ENCODE results near the gene CWH43.
"Not testable (repeated sequence)": the region's sequence is repeated elsewhere in the genome, so short reads cannot be mapped to it uniquely, and the experiment has no call there.

The CWH43 gene

DNA sequence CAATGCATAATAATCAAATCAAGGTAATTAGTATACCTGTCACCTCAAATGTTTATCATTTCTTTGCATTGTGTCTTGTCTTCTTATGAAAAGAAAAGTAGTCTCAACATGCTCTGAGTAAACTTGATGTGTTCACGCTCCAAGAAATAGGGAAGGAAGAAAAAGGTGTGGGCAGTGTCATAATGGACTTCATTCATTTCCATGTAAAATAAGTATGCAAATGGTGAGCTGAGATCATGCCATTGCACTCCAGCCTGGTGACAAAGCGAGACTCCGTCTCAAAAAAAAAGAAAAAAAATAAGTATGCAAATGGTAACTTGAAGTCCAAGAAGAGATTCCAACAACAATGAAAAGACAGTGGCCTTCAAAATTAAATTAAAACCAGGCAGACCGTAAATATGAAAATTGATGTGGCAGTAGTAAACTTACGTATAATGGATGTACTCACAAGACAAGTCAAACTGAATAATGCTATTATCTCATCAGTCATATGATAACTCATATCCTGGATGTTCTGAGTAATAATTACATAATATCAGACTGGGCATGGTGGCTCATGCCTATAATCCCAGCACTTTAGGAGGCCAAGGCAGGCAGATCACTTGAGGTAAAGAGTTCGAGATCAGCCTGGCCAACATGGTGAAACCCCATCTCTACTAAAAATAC, 6.0 kb upstream of the CWH43 start:
- DNase-seq, result no peak

DNA sequence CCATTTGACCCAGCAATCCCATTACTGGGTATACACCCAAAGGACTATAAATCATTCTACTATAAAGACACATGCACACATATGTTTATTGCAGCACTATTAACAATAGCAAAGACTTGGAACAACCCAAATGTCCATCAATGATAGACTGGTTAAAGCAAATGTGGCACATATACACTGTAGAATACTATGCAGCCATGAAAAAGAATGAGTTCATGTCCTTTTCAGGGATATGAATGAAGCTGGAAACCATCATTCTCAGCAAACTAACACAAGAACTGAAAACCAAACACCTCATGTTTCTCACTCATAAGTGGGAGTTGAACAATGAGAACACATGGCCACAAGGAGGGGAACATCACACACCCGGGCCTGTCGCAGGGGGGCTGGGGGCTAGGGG, 2.1 kb upstream of the CWH43 start:
- DNase-seq, result not testable (repeated sequence)

DNA sequence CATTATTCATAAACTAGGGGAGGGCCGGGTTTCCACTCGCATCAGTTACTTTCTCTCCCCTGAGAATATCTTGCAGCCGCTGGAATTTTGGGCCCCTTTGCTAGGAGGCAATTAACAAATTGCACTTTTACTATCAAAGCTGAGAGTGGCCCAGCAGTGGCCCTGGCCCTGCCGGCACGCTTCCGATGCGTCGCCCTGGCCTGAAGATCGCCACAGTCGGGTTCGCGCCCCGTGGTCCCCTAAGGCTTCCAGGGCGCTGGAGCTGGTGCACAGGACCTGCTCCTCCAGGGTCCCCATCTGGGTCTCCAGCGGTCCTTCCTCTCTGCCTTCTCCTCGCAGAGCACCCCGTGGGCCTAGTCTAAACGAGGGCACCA, 486 bp upstream of the CWH43 start:
- no peak for DNase-seq

DNA sequence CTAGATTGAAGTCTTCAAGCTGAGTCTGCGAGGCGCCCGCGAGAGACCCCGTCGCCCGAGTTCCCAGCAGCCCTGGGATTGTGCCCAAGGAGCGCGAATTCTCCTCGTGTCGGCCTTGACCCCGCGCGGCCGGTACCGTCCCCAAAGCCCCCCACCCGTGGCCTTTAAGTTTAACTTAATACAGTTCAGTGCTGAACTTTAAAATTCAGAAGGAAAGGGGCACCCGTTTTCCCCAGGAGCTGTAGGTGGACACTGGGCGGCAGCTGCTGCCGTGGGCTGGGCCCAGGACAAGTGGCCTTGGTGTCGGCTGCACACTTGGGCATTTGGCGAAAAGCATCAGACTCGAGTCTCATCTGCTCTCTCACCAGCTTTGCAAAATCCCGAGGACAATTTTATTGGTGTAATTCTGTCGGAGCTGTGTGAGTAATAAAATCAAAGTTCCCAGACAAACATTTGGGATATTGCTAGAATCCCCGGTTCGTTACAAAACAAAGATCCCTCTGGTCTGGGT, 634 bp downstream of the CWH43 start:
- DNase-seq, result no peak

DNA sequence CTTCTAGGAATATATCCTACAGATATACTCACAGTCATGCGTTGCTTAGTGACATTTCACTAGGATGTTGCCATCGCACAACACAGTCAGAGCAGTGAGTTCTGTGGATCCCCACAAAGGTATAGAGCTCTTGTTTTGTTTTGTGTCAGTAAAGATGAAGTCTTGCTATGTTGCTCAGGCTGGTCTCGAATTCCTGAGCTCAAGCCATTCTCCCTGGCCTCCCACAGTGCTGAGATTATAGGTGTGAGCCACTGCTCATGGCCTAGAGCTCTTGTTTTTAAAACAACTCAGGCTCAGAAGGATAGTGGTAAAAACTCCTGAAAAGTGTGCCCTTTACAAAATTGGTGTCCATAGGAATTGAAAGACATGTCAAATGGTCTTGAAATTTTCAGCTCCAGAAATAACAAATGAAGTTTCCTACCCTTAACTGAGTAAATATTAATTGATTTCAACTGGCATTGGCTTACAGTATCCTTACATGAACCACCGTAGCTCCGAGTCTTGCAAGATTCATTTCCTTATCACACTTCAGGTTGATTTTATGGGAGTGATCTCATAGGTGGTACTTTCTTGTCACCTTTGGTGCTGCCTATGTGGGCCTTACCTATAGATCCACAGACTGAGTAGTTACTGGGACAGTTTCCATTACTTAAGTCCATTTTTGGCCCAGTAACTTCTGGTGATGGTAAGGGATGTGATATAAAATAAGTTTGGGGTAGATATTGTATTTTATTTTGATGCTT, 3.6 kb downstream of the CWH43 start:
- no peak for DNase-seq

DNA sequence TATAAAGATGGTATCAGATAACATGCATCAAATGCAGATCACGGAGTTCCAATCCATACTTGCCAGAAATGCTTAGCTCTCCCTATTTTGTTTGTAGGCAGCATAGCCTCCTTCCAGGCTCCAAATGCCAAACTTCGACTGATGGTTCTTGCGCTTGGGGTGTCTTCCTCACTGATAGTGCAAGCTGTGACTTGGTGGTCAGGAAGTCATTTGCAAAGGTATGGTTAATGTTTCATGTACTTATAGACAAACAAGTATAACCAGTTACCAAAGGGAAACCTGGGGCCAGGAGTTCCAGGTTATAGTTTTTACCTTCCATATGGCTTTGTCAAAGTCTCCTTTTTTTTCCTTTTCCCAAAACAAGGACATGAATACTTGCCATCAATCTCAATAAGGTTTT, 5.3 kb downstream of the CWH43 start:
- DNase-seq, result no peak

DNA sequence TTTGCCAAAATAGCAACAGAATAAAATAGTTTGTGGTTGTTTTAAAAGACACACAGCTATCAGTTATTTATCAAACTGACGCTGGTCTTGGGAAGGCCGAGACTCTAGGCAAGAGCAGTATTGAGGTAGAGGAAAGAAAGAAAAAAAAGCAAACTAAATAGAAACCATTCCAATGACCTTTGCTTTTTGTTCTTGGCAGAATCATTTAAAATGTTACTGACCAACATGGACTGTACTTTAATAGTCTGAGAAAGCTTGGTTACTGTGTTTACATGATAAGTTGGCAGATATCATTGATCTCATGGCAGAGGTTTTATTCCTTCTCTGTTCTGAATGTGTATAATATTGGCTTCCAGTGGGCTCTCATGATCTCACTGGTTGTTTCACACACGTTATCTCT, 11.9 kb downstream of the CWH43 start:
- DNase-seq, result no peak

DNA sequence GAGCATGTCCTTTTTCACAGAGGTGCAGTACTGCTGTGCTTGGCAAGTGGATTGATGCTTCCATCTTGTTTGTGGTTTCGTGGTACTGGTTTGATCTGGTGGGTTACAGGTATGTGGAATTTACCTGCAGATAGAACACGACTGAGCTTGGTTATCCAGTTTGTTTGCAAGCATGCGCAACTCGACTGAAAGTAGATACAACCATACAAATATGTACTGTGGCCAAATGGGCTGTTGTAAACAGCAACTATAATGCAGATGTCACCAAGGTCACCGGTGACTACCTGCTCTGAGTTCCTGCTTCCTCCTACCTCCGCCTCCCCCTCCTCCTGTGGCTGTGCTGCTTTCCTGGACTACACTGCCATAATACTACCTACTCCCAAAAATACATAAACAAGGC, 12.4 kb downstream of the CWH43 start:
- DNase-seq, result no peak

DNA sequence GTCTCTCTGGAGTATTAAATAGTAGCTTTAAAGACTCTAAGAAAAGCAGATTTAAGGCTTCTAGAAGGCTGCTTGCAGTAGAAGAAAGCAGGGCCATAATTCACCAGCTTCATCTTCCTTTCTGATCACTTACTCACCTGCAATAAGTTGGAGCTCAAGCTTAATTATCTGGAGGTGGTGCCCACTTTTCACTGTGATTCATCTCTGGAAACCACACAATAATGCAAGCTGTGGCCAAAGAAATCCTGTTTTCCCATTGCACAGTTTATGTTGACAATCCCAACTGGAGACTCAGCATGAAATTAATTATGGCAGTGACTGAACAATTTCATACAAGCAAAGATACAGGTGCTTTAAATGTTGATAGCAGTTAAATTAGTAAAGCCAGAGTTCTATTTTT, 14.7 kb downstream of the CWH43 start:
- no peak for DNase-seq

DNA sequence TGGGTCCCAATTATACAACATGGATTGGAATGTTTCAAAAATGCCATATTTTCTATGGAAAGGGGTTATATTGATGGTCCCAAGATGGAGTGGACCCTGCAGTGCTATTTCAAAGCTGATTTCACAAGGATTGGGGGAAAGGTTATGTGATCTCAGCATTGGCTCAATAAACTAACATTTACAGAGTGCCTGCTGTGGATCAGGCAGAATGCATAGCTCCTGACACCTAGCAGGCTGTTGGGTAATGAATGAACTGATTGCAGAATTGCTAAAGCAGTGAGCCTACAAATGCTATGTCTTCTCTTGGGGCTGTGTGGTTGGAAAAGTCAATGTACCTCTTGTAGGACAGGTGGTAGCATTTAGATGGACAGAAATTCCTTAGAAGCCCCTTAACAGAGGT, 16.9 kb downstream of the CWH43 start:
- no peak for DNase-seq

DNA sequence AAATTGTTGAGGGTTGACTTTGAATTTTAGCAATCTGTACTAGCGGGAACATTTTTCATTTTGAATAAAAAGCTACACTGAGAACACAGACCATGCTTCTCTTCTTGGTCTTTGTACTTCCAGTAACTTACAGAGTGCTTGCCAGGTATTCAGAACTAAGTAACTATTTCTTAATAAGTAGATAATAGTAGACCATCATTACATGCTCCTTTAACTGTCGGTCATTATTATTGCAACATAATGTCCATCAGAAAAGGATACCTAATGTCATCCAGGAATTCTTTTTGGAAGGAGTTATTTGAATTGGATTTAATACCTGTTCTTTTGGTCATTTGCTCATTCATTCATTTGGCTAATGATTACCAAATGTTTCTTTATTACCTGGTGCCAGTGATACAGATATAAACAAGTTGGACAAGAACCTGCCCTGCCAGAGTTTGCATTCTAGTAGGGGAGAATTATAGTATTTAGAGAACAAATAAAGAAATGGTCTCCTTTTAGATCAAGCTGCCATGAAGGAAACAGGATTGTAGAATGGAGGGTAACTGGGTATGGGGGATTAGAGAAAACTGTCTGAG, 32.7 kb downstream of the CWH43 start:
- no peak for DNase-seq

DNA sequence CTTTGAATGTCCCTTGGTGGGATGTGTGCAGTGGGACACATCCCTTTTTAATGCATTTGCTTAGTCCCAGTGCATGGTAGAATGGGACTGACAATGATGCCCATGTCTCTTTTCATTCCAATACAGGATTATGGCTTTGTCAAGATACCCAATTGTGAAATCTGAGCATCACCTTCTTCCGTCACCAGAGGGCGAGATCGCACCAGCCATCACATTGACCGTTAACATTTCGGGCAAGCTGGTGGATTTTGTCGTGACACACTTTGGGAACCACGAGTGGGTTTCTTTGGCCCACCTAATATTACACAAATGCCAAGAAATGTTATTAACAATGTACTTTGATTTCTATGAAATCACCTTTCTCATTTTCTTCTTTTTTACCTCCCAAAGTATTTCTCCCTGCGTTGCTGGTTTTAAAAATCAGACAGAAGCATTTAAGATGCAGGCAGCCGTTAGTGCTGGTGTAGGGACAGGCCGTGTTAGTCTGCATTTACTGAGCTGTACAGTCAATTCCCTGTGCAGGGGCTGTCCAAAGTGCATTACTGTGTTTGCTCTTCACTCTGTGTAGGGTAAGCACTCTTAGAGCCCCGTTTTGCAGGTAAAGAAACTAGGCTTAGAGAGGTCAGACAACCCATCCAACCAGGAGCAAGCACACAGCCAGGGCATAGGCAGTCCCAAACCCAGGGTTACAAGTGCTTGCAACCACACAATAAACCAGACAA, 46.5 kb downstream of the CWH43 start:
- DNase-seq, result no peak

DNA sequence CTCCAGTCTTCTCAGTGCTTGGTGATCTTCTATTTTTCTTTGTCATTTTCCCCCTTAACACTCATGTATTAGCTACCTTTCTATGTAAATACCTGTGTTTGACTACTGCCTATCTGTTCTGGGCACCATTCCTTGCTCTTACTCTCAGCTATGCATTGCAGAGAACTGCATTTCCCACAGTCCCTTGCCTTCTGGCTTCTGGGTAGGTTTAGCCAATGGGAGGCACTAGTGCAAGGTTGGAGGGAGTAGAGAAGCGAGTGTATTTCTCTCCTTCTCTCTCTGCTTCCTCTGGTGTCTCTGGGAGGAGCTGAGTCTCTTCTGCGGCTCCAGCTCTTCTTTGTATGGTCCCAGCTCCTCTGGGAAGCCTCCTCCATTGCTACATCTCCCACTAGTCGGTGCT, 50.5 kb downstream of the CWH43 start:
- no peak for DNase-seq

DNA sequence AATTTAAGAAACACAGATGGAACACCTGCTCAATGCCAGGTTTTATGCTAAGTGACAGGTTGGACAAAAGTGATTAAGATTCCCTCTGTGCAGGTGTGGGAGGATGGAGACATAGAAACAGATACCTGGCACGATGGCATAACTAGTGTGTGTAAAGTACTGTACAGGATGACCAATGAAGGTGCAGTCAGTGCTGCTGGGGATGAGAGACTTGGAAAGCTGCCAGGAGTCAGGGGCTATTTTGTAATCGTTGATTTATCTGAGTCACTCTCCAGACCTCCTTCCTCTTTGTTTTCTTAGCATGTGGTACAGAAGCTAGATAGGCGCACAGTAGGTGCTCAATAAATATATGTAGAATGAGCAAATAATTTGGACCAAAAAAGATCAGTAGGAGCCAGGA, 58.2 kb downstream of the CWH43 start:
- no peak for DNase-seq

DNA sequence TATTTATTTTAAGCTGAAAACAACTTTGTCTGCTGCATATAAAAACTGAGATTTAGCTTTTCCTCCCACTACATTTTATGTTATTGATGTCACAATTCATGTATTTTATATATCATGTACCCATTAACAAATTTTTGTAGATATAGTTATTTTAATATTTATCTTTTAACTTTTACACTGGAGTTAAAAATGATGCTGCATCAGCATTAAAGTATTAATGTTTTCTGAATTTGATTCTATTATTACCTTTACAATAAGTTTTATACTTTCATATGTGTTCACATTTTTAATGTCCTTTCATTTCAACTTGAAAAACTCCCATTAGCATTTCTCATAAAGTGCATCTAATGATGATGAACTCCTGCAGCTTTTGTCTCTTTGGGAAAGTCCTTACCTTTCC, 72.2 kb downstream of the CWH43 start:
- DNase-seq, result no peak

DNA sequence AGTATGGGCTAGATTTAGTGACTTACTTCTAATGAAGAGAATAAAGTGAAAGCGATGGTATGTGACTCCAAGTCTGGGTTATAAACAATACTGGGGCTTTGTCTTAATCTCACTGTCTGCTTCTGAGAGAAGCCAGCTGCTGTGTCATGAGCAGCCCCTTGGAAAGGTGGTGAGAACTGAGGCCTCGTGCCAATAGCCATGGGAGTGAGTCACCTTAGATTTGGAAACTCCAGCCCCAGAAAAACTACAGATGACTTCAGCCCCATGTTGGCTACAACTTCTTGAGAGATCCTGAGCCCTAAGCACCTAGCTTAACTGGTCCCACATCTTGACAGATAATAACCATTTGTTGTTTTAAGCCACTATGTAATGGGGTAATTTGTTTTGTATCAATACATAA, 77.6 kb downstream of the CWH43 start:
- DNase-seq, result no peak

DNA sequence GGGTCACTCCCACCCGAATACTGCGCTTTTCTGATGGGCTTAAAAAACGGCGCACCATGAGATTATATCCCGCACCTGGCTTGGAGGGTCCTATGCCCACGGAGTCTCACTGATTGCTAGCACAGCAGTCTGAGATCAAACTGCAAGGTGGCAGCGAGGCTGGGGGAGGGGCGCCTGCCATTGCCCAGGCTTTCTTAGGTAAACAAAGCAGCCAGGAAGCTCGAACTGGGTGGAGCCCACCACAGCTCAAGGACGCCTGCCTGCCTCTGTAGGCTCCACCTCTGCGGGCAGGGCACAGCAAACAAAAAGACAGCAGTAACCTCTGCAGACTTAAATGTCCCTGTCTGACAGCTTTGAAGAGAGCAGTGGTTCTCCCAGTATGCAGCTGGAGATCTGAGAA, 86.1 kb downstream of the CWH43 start:
- not testable (repeated sequence) for DNase-seq

DNA sequence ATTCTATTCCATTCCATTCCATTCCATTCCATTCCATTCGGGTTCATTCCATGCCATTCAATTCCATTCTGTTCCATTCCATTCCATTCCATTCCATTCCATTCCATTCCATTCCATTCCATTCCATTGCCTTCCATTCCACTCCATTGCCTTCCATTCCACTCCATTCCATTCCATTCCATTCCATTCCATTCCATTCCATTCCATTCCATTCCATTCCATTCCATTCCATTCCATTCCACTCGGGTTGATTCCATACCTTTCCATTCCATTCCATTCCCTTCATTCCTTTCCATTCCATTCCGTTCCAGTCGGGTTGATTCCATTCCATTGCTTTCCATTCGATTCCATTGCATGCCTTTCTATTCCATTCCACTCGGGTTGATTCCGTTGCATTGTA, 105.8 kb downstream of the CWH43 start:
- not testable (repeated sequence) for DNase-seq

DNA sequence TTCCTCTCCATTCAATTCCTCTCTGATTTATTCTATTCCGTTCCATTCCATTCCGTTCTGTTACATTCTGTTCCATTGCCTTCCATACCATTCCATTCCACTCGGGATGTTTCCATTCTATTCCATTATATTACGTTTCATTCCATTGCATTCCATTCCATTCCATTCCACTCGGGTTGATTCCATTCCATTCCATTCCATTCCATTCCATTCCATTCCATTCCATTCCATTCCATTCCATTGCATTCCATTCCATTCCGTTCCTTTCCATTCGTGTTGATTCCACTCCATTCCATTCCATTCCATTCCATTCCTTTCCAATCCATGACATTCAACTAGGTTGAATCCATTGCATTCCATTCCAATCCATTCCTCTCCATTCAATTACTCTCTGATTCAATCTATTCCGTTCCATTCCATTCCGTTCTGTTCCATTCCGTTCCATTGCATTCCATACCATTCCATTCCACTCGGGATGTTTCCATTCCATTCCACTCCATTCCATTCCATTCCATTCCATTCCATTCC, 106.6 kb downstream of the CWH43 start:
- DNase-seq, result not testable (repeated sequence)

DNA sequence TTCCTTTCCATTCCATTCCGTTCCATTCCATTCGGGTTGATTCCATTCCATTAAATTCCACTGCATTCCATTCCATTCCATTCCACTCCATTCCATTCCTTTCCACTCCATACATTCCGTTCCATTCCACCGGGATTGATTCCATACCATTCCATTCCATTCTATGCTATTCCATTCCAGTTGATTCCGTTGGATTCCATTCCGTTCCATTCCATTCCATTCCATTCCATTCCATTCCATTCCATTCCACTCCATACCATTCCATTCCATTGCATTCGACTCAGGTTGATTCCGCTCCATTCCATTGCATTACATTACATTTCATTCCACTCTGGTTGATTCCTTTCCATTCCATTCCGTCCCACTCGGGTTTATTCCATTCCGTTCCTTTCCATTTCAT, 110.1 kb downstream of the CWH43 start:
- not testable (repeated sequence) for DNase-seq

DNA sequence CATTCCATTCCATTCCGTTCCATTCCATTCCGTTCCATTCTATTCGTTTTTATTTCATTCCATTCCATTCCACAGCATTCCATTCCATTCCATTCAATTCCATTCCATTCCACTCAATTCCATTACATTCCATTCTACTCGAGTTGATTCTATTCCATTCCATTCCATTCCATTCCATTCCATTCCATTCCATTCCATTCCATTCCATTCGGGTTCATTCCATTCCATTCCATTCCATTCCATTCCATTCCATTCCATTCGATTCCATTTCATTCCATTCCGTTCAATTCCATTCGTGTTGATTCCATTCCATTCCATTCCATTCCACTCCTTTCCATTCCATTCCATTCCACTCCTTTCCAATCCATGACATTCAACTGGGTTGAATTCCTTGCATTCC, 110.6 kb downstream of the CWH43 start:
- DNase-seq, result not testable (repeated sequence)

DNA sequence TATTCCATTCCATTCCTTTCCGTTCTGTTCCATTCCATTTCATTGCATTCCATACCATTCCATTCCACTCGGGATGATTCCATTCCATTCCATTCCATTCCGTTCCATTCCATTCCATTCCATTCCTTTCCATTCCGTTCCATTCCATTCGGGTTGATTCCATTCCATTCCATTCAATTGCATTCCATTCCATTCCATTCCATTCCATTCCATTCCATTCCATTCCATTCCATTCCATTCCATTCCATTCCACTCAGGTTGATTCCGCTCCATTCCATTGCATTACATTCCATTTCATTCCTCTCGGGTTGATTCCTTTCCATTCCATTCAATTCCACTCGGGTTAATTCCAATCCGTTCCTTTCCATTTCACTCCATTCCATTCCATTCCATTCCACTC, 111.0 kb downstream of the CWH43 start:
- not testable (repeated sequence) for DNase-seq

DNA sequence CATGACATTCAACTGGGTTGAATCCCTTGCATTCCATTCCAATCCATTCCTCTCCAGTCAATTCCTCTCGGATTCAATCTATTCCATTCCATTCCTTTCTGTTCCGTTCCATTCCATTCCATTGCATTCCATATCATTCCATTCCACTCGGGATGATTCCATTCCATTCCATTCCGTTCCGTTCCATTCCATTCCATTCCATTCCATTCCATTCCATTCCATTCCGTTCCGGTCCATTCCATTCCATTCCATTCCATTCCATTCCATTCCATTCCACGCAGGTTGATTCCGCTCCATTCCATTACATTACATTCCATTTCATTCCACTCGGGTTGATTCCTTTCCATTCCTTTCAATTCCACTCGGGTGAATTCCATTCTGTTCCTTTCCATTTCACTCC, 111.4 kb downstream of the CWH43 start:
- not testable (repeated sequence) for DNase-seq

All from CD4-positive, alpha-beta T cell treated with Interferon gamma for 1 hour (primary cell).